Skeletal muscle satellite cell (primary cell): ENCODE results near the gene YTHDF2.

ENCODE experiments used
- H3K27me3 ChIP-seq: 2 replicates; pipeline ENCODE4 v1.7.0; 2013; ENCODE audit warnings: low read length; ENCODE audit not compliant: control insufficient read depth, insufficient read depth
- H3K36me3 ChIP-seq: 2 replicates; pipeline ENCODE4 v1.7.0; 2013; ENCODE audit warnings: mild to moderate bottlenecking, control low read depth, low read length; ENCODE audit not compliant: insufficient read depth
- H3K4me1 ChIP-seq: 2 replicates; pipeline ENCODE4 v1.7.0; 2013; ENCODE audit warnings: low read length; ENCODE audit not compliant: control insufficient read depth, insufficient read depth
- H3K4me2 ChIP-seq: 2 replicates; pipeline ENCODE4 v1.7.0; 2013; ENCODE audit warnings: mild to moderate bottlenecking, low read length
- H3K4me3 ChIP-seq: 2 replicates; pipeline ENCODE4 v1.7.0; 2013; ENCODE audit warnings: low read length
- H3K9ac ChIP-seq: 2 replicates; pipeline ENCODE4 v1.7.0; 2013; ENCODE audit warnings: mild to moderate bottlenecking, low read depth, low read length, moderate library complexity
- H3K9me3 ChIP-seq: replicated peaks from 2 replicates; pipeline ENCODE4 v1.7.0; 2013; ENCODE audit warnings: mild to moderate bottlenecking, control low read depth, low read length

Gene YTHDF2

GRCh38 chr1:28804071-28804470, 67.3 kb downstream of the YTHDF2 start:
- no peak overlapping the region for H3K4me3 ChIP-seq
- H3K9ac ChIP-seq = no peak overlapping the region

DNA sequence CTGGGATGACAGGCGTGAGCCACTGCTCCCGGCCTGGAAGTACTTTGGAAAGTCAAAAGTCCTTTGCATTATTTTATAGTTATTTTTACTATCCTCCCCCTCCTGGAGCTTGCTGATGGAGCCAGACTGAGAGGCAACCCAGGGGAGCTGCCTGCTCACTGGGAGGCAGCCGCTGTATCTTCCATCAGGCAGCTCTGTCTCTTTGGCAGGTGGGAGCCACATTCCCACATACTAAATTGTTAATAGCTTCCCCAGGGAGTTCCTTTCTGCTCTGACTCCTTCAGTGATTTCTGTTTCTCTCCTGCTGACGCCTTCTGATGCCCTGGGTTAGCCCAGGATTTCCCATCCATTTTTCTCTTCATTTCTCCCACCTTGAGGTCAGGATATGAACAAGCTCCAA, 70.3 kb downstream of the YTHDF2 start:
- Histone ChIP-seq H3K36me3 (no peaks in the 10 kb centered on the region), H3K4me1 (no peaks in the 10 kb centered on the region), H3K4me3 (no peak overlapping the region), H3K4me2 (no peak overlapping the region), H3K9me3 (no peaks in the 10 kb centered on the region), H3K9ac (no peak overlapping the region), H3K27me3 (peaks cover 54% of the 10 kb centered on the region)

More at GRCh38 chr1:28804071-28804470, 67.3 kb downstream of the YTHDF2 start:
- Histone ChIP-seq H3K27me3 (peaks cover 44% of the 10 kb centered on the region), H3K9me3 (no peaks in the 10 kb centered on the region), H3K4me1 (no peaks in the 10 kb centered on the region), H3K4me2 (no peak overlapping the region), H3K36me3 (no peaks in the 10 kb centered on the region)

GRCh38 chr1:28807986-28808385, 71.2 kb downstream of the YTHDF2 start:
- H3K36me3 ChIP-seq = no peaks in the 10 kb centered on the region
- no peak overlapping the region for H3K4me3 ChIP-seq
- H3K4me2 ChIP-seq = no peak overlapping the region
- H3K9me3 ChIP-seq = no peaks in the 10 kb centered on the region
- H3K9ac ChIP-seq = no peak overlapping the region
- no peaks in the 10 kb centered on the region for H3K4me1 ChIP-seq
- H3K27me3 ChIP-seq = peaks cover 59% of the 10 kb centered on the region

DNA sequence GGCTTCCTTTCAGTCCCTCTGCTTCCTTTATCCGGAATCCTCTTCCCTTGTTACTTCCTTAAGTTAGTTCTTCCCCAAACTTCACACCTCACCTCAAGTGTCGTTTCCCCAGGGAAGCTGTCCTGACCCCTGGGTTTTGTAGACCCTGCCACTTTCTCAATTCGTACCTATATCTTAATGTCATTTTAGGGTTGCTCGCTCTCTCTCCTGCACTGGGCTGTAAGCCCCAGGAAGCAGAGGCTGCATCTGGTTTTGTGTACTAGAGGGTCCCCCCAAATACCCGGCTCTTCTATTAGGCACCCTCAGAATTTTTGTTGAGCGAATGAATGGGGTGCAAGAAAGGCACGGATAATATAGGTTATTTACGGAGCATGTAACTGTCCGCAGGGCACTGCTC, 74.6 kb downstream of the YTHDF2 start:
- no peak overlapping the region for H3K4me2 ChIP-seq
- H3K36me3 ChIP-seq = no peaks in the 10 kb centered on the region
- peaks cover 63% of the 10 kb centered on the region for H3K27me3 ChIP-seq
- no peak overlapping the region for H3K9ac ChIP-seq
- H3K4me1 ChIP-seq = no peaks in the 10 kb centered on the region
- no peaks in the 10 kb centered on the region for H3K9me3 ChIP-seq
- H3K4me3 ChIP-seq = no peak overlapping the region

DNA sequence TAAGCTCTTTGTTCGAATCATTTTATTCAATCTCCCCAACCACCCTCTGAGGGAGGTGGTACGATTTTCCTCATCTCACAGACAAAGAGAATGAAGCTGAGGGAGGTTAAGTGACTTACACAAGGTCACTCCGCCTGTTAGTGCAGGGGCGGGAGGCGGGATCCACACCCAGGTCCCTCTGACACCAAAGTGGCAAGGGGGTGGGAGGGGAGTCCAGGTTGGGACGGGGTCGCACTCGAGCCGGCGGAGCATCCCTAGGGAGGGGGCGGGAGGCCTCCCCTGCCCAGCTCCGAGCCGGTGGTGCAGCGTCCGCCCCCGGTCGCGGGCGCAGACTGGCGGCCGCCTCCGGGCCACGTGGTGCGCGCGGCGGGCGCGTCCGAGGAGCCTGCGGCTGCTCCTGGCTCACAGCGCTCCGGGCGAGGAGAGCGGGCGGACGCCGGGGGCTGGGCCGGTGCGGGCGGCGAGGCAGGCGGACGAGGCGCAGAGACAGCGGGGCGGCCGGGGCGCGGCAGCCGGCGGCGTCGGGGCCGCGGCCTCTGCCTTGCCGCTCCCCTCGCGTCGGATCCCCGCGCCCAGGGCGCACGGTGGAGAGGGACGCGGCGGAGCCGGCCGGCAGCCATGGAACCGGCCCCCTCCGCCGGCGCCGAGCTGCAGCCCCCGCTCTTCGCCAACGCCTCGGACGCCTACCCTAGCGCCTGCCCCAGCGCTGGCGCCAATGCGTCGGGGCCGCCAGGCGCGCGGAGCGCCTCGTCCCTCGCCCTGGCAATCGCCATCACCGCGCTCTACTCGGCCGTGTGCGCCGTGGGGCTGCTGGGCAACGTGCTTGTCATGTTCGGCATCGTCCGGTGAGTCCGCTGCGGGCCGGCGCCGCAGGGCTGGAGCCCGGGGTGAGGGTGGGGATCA, 75.3 kb downstream of the YTHDF2 start, which contains the start of gene OPRD1:
Gene OPRD1, plus strand, starts transcription at position 405 of the 903 bp plus-strand sequence. Its CDS starts 214 bp downstream, at position 619.
- Histone ChIP-seq H3K4me1 (no peaks in the 10 kb centered on the region), H3K4me3 (peak within 1 kb of the TSS; percentile 57), H3K4me2 (peak within 1 kb of the TSS; percentile 22), H3K9ac (no peak within 1 kb of the TSS), H3K36me3 (no peaks in the 10 kb centered on the region), H3K9me3 (no peaks in the 10 kb centered on the region), H3K27me3 (peaks cover 61% of the 10 kb centered on the region)

DNA sequence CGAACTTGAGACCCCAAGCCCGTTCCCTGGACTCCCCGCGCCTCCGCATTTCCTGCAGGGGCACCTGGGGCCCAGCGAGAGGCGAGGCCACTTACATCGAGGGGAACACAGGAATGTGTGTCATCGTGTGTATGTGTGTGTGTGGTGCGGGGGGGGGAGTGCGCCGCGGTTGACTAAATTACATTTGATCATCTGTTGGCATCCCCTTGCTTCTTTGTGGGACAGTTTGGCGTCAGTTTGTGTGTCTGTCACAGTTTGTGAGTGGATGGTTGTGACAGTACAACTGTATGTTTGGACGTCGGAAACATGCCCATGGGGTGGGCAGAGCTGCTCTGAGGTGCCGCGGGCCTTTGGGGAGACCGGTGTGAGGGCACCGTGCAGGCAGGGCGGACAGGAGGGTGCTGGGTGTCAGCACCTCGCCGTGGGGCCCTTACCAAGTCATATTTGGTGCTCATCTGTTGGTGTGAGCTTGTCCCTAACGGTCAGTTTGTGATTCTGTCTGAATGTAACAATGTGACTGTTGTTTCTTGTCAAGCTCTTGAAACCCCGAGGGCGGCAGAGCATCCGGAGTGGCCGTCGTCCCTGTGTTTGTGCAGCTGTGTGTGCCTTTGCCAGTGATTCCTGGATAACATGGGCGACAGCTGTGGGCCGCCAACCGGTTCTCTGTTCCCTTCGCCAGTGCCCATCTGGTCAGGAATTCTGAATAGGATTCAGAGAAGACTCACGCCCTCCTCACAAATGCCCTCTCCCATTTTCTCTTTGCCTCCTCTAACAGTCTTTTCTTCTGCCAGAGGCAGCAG, 76.1 kb downstream of the YTHDF2 start:
- Histone ChIP-seq H3K4me3 (peak overlapping the region; percentile 57), H3K27me3 (peaks cover 57% of the 10 kb centered on the region), H3K9ac (no peak overlapping the region)

GRCh38 chr1:28813931-28814465, 77.3 kb downstream of the YTHDF2 start:
- no peak overlapping the region for H3K9ac ChIP-seq
- H3K4me1 ChIP-seq = no peaks in the 10 kb centered on the region
- H3K4me2 ChIP-seq = no peak overlapping the region
- H3K27me3 ChIP-seq = peaks cover 62% of the 10 kb centered on the region
- no peaks in the 10 kb centered on the region for H3K9me3 ChIP-seq
- no peaks in the 10 kb centered on the region for H3K36me3 ChIP-seq
- no peak overlapping the region for H3K4me3 ChIP-seq

More for the DNA sequence above, 76.1 kb downstream of the YTHDF2 start:
- Histone ChIP-seq H3K9me3 (no peaks in the 10 kb centered on the region), H3K36me3 (no peaks in the 10 kb centered on the region), H3K4me1 (no peaks in the 10 kb centered on the region), H3K4me2 (peak overlapping the region; percentile 22)

GRCh38 chr1:28815533-28816185, 78.9 kb downstream of the YTHDF2 start:
- Histone ChIP-seq H3K4me3 (no peak overlapping the region), H3K36me3 (no peaks in the 10 kb centered on the region), H3K9ac (no peak overlapping the region), H3K4me2 (no peak overlapping the region), H3K4me1 (no peaks in the 10 kb centered on the region), H3K9me3 (no peaks in the 10 kb centered on the region), H3K27me3 (peaks cover 57% of the 10 kb centered on the region)

- Histone ChIP-seq H3K4me2 (no peak overlapping the region), H3K9ac (no peak overlapping the region), H3K36me3 (no peaks in the 10 kb centered on the region), H3K4me1 (no peaks in the 10 kb centered on the region), H3K4me3 (no peak overlapping the region), H3K9me3 (no peaks in the 10 kb centered on the region), H3K27me3 (peaks cover 45% of the 10 kb centered on the region)
These were observed 80.4 kb downstream of the YTHDF2 start for GRCh38 chr1:28817133-28817532.

DNA sequence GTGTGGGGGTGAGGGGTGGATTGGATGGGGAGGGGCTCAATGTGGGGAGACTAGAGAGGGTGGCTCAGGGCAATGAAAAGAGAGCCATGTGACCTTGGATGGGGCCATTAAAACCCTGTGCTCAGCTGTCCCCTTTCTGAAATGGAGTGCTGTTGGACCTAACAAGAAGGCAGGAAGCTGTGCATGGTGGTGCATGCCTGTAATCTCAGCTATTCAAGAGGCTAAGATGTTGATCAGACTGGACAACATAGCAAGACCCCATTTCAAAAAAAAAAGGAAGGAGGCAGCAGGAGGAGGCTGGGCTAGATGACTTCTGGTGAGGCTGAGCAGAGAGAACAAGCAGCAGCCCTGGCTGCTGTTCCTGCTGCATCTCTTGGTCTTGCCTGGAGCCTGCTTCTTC, 82.3 kb downstream of the YTHDF2 start:
- Histone ChIP-seq H3K4me1 (no peaks in the 10 kb centered on the region), H3K4me3 (no peak overlapping the region), H3K4me2 (no peak overlapping the region), H3K9me3 (no peaks in the 10 kb centered on the region), H3K36me3 (no peaks in the 10 kb centered on the region), H3K27me3 (peaks cover 27% of the 10 kb centered on the region), H3K9ac (no peak overlapping the region)
